PFSK-1 (cell line): Measurements from ENCODE around the gene GPC6.

Experiments used
- FOXP2 ChIP-seq: optimal IDR thresholded peaks from 2 replicates; pipeline ENCODE3; 2011; ENCODE audit warnings: borderline replicate concordance, control low read depth, inconsistent platforms; ENCODE audit not compliant: insufficient read depth; ENCODE audit errors: extremely low read length, extremely low read depth
- POLR2AphosphoS5 ChIP-seq: IDR thresholded peaks from 2 replicates; pipeline ENCODE4 v1.6.1; 2012; ENCODE audit warnings: low read depth, mild to moderate bottlenecking, control low read depth, low read length, moderate library complexity
- SIN3A ChIP-seq: IDR thresholded peaks from 2 replicates; pipeline ENCODE4 v1.6.1; 2012; ENCODE audit warnings: mild to moderate bottlenecking, low read length, moderate library complexity, borderline replicate concordance; ENCODE audit not compliant: insufficient read depth
- TAF1 ChIP-seq: IDR thresholded peaks from 2 replicates; pipeline ENCODE4 v1.6.1; 2012; ENCODE audit warnings: low read length, control low read depth, borderline replicate concordance; ENCODE audit not compliant: insufficient read depth
- TF ChIP-seq, protein P1 (sequence below), 2 experiments: IDR thresholded peaks; 2 replicates each; pipeline versions ENCODE4 v1.6.1 to v1.8.0; 2011 to 2012; ENCODE audit warnings: low read depth in 2 of 2, low read length in 2 of 2, control low read depth in 1 of 2, inconsistent platforms in 1 of 2, mild to moderate bottlenecking in 1 of 2, moderate library complexity in 1 of 2; ENCODE audit not compliant: insufficient read depth in 1 of 2

Gene GPC6

DNA sequence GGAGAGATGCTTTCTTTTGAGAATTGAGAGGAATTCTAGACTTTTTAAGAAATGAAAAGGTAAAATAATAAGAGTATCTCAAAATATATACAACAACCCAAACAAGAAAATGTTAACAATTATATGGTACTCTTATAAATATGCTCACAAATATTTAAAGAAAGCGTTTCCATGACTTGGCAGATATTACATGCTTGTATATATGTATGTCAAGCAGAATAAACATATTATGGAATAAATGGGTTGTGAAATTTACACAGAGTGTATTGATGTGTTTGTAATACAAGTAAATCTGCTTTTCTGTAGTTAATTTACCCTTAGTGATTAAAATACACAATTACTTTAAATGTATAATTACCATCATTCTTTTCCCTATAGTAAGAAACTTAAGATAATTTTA is 65.8 kb downstream of the GPC6 start:
- 0 out of 2 replicates have a peak, but pooled peaks have one; percentile 21 for TF ChIP-seq POLR2AphosphoS5
- TF ChIP-seq, protein P1, sequence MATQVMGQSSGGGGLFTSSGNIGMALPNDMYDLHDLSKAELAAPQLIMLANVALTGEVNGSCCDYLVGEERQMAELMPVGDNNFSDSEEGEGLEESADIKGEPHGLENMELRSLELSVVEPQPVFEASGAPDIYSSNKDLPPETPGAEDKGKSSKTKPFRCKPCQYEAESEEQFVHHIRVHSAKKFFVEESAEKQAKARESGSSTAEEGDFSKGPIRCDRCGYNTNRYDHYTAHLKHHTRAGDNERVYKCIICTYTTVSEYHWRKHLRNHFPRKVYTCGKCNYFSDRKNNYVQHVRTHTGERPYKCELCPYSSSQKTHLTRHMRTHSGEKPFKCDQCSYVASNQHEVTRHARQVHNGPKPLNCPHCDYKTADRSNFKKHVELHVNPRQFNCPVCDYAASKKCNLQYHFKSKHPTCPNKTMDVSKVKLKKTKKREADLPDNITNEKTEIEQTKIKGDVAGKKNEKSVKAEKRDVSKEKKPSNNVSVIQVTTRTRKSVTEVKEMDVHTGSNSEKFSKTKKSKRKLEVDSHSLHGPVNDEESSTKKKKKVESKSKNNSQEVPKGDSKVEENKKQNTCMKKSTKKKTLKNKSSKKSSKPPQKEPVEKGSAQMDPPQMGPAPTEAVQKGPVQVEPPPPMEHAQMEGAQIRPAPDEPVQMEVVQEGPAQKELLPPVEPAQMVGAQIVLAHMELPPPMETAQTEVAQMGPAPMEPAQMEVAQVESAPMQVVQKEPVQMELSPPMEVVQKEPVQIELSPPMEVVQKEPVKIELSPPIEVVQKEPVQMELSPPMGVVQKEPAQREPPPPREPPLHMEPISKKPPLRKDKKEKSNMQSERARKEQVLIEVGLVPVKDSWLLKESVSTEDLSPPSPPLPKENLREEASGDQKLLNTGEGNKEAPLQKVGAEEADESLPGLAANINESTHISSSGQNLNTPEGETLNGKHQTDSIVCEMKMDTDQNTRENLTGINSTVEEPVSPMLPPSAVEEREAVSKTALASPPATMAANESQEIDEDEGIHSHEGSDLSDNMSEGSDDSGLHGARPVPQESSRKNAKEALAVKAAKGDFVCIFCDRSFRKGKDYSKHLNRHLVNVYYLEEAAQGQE (IDR thresholded peaks at IDR 0.05; ENCODE audit: insufficient read depth in 1 of 2, low read depth in 2 of 2, low read length in 2 of 2): no peak

GRCh38 chr13:93293710-93294109 is 67.1 kb downstream of the GPC6 start:
- TF ChIP-seq, protein P1 (IDR thresholded peaks at IDR 0.05; ENCODE audit: insufficient read depth in 1 of 2, low read depth in 2 of 2, low read length in 2 of 2): no peak
- TF ChIP-seq SIN3A (no peak), TAF1 (no peak), FOXP2 (no peak), POLR2AphosphoS5 (no peak)

DNA sequence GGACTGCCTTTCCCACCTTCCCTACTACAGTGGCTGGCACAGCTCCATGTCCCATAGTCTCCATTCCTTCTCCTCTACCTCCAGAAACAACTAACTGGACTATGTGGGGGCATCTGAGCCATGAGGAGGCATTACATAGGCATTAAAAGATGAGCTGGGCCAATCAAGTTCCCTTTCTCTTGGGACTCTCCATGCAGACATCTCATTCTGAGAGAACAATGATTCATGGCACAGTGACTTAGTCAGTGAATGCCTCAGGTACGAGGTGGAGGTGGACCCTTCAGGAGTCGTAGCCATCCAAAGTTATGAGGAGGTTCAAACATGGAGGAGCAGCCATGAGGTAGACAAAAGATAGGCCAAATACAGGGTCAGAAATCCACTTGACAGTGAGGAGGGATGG is 70.0 kb downstream of the GPC6 start:
- TF ChIP-seq, protein P1 (IDR thresholded peaks at IDR 0.05; ENCODE audit: insufficient read depth in 1 of 2, low read depth in 2 of 2, low read length in 2 of 2): no peak

DNA sequence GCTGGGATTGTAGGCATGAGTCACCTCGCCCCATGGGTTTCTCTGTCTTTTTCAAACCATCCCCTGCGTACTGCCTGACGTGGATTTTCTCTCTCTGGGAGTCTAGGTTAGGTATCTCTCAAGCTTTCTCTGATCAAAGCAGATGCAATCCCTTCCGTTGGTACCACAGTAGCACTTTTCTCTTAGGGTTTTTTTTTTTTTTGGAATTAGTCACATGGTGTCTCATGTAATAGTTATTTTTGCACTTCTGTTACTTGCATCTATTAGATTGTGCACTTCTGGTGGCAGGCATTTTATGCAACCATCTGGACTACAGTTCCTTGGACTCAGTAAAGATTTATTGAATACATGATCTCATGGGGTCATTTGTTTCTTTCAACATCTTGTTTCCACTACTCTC is 72.1 kb downstream of the GPC6 start:
- TF ChIP-seq TAF1 (no peak), SIN3A (no peak), FOXP2 (no peak), POLR2AphosphoS5 (no peak)
- TF ChIP-seq, protein P1 (IDR thresholded peaks at IDR 0.05; ENCODE audit: insufficient read depth in 1 of 2, low read depth in 2 of 2, low read length in 2 of 2): no peak

DNA sequence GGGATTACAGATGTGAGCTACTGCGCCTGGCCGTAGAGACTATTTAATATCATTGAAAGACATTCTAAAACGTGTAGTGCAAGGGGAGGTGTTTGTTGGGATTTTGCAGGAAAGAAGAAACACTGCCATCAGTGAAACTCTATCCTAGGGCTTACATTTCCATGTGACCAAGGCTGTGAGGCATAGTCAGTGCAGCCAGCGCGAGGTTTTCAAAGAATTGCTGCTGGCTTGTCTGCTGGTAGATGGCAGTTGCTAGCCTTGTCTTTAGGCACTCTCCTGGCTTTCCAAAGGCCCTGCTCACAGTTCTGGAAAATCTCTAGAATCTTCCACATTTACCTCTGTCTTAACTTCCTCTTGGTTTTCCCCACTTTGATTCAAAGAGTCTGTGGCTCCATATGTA is 77.5 kb downstream of the GPC6 start:
- TF ChIP-seq FOXP2 (no peak), POLR2AphosphoS5 (no peak), SIN3A (no peak), TAF1 (no peak)
- TF ChIP-seq, protein P1 (IDR thresholded peaks at IDR 0.05; ENCODE audit: insufficient read depth in 1 of 2, low read depth in 2 of 2, low read length in 2 of 2): no peak
